Heart left ventricle (tissue), 16 donors: ENCODE measurements around the gene NR5A2. TPM values are rescaled to one million over a fixed set of nuclear protein-coding genes. Genes with fewer than 3 reads are reported as not detected.
"Not testable (repeated sequence)": the region's sequence is repeated elsewhere in the genome, so short reads cannot be mapped to it uniquely, and the experiment has no call there.

Experiments
- ATAC-seq, 4 donors: fragments of 200-7000 bp; cut with Tn5 transposase; one replicate each; pipeline ENCODE4 v1.9.1; 2020 to 2022; ENCODE audit warnings: moderate library complexity in 4 of 4, mild to moderate bottlenecking in 3 of 4, moderate number of reproducible peaks in 1 of 4
- DNase-seq, 5 donors: peaks; one replicate each; pipeline ENCODE4 v3.0.0-alpha.2; 2020
- H3K27ac ChIP-seq, 12 donors: fragments of 200-600 bp; sonication (generic) in 4 of 12; one replicate each; pipeline versions ENCODE4 v1.5.0 to v1.8.0; 2016 to 2022; ENCODE audit warnings: mild to moderate bottlenecking in 2 of 12
- H3K27me3 ChIP-seq, 9 donors: fragments of 200-600 bp; sonication (generic) in 2 of 9; one replicate each; pipeline versions ENCODE4 v1.5.1 to v1.8.0; 2016 to 2022; ENCODE audit warnings: mild to moderate bottlenecking in 3 of 9
- H3K36me3 ChIP-seq, 9 donors: fragments of 200-600 bp; sonication (generic) in 2 of 9; one replicate each; pipeline versions ENCODE4 v1.5.0 to v1.8.0; 2018 to 2022; ENCODE audit warnings: mild to moderate bottlenecking in 2 of 9
- H3K4me1 ChIP-seq, 12 donors: fragments of 200-600 bp; sonication (generic) in 4 of 12; one replicate each; pipeline versions ENCODE4 v1.5.0 to v1.8.0; 2016 to 2022; ENCODE audit warnings: mild to moderate bottlenecking in 3 of 12
- H3K4me3 ChIP-seq, 12 donors: fragments of 200-600 bp; sonication (generic) in 4 of 12; one replicate each; pipeline versions ENCODE4 v1.5.0 to v1.8.0; 2017 to 2022; ENCODE audit warnings: mild to moderate bottlenecking in 9 of 12, moderate library complexity in 4 of 12
- H3K9me3 ChIP-seq, 12 donors: fragments of 200-600 bp; sonication (generic) in 4 of 12; one replicate each; pipeline versions ENCODE4 v1.5.0 to v1.8.0; 2016 to 2022; ENCODE audit warnings: mild to moderate bottlenecking in 1 of 12
- POLR2A ChIP-seq, 2 donors: fragments of 450-650 bp; IDR thresholded peaks; one replicate each; pipeline ENCODE4 v1.6.1; 2017; ENCODE audit warnings: antibody characterized with exemption in 2 of 2, mild to moderate bottlenecking in 2 of 2, moderate library complexity in 2 of 2
- WGBS, 4 donors: extraction: QIAGEN DNeasy Blood & Tissue Kit in 2 of 4; methylation state at CpG; one replicate each; pipeline versions ENCODE4 v1.1.5 to v1.1.7; 2013 to 2018; 5-methylcytosine and 5-hydroxymethylcytosine counted together
- intact Hi-C, 10 donors: fragments of 100-400 bp; cut with DNase I; formaldehyde crosslinking; loops; one replicate each; pipeline versions ENCODE4 v1.11.1 to v1.14.2; 2022
- polyA plus RNA-seq, 2 donors: library from polyadenylated mRNA; stranded (reverse); fragments of 200-250 nt; gene quantifications; one replicate each; pipeline ENCODE4 v1.2.3, GENCODE V29; 2013
- total RNA-seq, 9 donors: library from RNA; depleted of rRNA in 2 of 9; stranded (reverse); fragments of >200 nt in 2 of 9; fragmentation: NEBNext Ultra II Directional in 3 of 9; extraction: Animal tissue kit (Norgen Biotek cat#: 25700) in 3 of 9; gene quantifications; one replicate each; pipeline versions ENCODE4 v1.1.0 to v1.2.4, GENCODE V29; 2016 to 2023
- TF ChIP-seq, protein P1 (sequence below), 12 donors: fragments of 200-600 bp; sonication (generic) in 4 of 12; IDR thresholded peaks; one replicate each; pipeline versions ENCODE4 v1.5.0 to v1.8.0; 2018 to 2022; ENCODE audit warnings: antibody characterized with exemption in 12 of 12, mild to moderate bottlenecking in 5 of 12
- donor health status: ischemic (EF 13 %, LVEDD 7.1; RV severe dilation, severe dysfunction).
- donor health status: healthy with polysubstance abuse.
- donor health status: DM: no; HTN: yes; CAD: no.
- donor health status: DM: no; HTN: no; CAD: no.
- donor health status: ischemic (EF 25% LVEDD 6.9; RV normal size, moderate dysfunction).
- donor health status: ischemic (EF 25% LVEDD 5.7; RV mildly dilated, moderate dysfunction).
- donor health status: healthy.
- donor health status: DM: yes; HTN: yes; CAD: no.
- donor health status: ischemic (EF 35%, LVEDD 5.7; RV mildly dilated, moderate dysfunction).
- donor health status: nonischemic (EF 11% LVEDD 7.7; RV severe dilation, severe dysfunction).
- donor health status: DM: yes; HTN: yes; CAD: no.
- donor health status: PGD.
- donor health status: ischemic (EF 29% LVEDD 5.4; RV normal size, mild dysfunction).
- donor health status: nonischemic (EF 23%, LVEDD 6.1; RV moderate dilation, normal function).

The NR5A2 gene
- total and polyA plus RNA-seq, 11 donors: 0.30 to 2.7 (median 1.0) TPM

DNA sequence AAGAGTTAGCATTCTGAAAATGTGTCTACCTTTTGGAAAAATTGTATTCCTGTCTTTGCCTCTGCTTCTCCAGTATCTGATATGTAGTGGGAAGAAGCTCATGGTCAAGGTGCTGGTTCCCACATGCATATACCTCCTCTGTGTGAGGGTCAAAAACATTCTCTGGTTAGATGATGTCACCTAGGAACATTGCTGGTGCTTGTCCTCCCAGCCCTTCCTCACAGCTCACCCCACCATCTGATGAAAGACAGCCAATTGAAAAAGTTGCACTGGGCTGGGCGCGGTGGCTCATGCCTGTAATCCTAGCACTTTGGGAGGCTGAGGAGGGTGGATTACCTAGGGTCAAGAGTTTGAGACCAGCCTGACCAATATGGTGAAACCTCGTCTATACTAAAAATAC lies 154.4 kb downstream of the NR5A2 start:
- Histone ChIP-seq H3K4me3 (no peak overlapping the region), H3K9me3 (no peaks in the 10 kb centered on the region), H3K4me1 (peaks cover 0 to 17% (median 10%) of the 10 kb centered on the region in 12 donors), H3K36me3 (no peaks in the 10 kb centered on the region), H3K27me3 (no peaks in the 10 kb centered on the region), H3K27ac (no peak overlapping the region)
- no peak for ATAC-seq
- 75 to 98% (median 95%) methylated on average over 3 of the region's 3 CpGs for WGBS, 4 donors
- DNase-seq: no peak
- intact Hi-C loops: loop anchor here in 2 of 10 donors (5.0 to 10.0 kb wide), 2 partner anchors 145 to 497 kb away; no protein-coding TSS in a partner anchor
- TF ChIP-seq POLR2A (IDR thresholded peaks at IDR 0.05): no peak
- TF ChIP-seq, protein P1, sequence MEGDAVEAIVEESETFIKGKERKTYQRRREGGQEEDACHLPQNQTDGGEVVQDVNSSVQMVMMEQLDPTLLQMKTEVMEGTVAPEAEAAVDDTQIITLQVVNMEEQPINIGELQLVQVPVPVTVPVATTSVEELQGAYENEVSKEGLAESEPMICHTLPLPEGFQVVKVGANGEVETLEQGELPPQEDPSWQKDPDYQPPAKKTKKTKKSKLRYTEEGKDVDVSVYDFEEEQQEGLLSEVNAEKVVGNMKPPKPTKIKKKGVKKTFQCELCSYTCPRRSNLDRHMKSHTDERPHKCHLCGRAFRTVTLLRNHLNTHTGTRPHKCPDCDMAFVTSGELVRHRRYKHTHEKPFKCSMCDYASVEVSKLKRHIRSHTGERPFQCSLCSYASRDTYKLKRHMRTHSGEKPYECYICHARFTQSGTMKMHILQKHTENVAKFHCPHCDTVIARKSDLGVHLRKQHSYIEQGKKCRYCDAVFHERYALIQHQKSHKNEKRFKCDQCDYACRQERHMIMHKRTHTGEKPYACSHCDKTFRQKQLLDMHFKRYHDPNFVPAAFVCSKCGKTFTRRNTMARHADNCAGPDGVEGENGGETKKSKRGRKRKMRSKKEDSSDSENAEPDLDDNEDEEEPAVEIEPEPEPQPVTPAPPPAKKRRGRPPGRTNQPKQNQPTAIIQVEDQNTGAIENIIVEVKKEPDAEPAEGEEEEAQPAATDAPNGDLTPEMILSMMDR (IDR thresholded peaks at IDR 0.05): no peak

DNA sequence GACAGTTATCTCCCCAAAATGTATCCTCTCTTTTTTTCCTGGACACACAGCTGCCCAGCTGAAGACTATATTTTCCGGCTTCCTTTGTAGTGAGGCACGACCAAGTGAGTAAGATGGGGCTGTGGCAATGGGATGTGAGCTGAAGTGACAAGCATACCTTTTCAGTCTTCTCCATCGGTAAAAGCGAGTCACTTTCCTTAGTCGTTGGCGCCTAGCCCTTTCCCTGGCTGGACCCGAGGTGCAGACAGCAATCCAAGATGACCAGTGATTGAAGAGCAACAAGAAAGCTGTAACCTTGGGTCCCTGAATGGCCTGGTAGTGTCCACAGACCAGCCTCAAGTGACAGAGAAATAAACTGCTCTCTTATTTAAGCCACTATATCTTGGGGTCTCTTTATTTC lies 155.2 kb downstream of the NR5A2 start:
- DNase-seq (no peak), ATAC-seq (no peak)
- 82 to 88% (median 85%) methylated on average over 7 of the region's 7 CpGs for WGBS, 4 donors
- no peaks in the 10 kb centered on the region for H3K27me3 ChIP-seq
- H3K4me3 ChIP-seq: no peak overlapping the region
- TF ChIP-seq, protein P1 (IDR thresholded peaks at IDR 0.05): no peak
- no peak for TF ChIP-seq POLR2A (IDR thresholded peaks at IDR 0.05)
- no peak overlapping the region for H3K27ac ChIP-seq
- intact Hi-C loops: loop anchor here in 2 of 10 donors (5.0 to 10.0 kb wide), 2 partner anchors 145 to 498 kb away; no protein-coding TSS in a partner anchor
- no peaks in the 10 kb centered on the region for H3K9me3 ChIP-seq
- H3K4me1 ChIP-seq: peaks cover 0 to 17% (median 10%) of the 10 kb centered on the region in 12 donors
- H3K36me3 ChIP-seq: no peaks in the 10 kb centered on the region

DNA sequence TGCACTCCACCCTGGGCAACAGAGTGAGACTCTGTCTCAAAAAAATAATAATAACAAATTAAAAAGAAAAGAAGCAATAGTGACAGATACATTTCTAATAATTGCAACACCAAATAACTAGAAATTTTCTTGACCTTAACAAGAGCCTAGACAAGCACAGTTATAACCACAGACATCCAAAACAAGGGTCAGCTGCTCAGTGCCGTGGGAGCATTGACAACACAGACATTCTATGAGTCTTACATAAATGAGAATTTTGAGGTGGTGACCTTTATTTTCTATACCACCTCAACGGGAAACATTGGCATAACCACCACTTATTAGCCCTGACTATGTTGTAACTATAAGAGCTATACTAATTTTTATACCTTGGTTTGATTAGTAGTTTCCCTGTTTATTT lies 156.1 kb downstream of the NR5A2 start:
- H3K36me3 ChIP-seq: no peaks in the 10 kb centered on the region
- H3K9me3 ChIP-seq: no peaks in the 10 kb centered on the region
- intact Hi-C loops: loop anchor here in 2 of 10 donors (5.0 to 10.0 kb wide), 2 partner anchors 146 to 499 kb away; no protein-coding TSS in a partner anchor
- TF ChIP-seq, protein P1 (IDR thresholded peaks at IDR 0.05): no peak
- no peak for TF ChIP-seq POLR2A (IDR thresholded peaks at IDR 0.05)
- H3K27me3 ChIP-seq: no peaks in the 10 kb centered on the region
- DNase-seq: no peak
- no peak overlapping the region for H3K4me3 ChIP-seq
- peak overlapping the region in 10 of 12 donors; percentile 4 to 65 (median 33) for H3K27ac ChIP-seq
- no peak for ATAC-seq
- WGBS, 4 donors: 50 to 60% (median 53%) methylated on average over 2 of the region's 2 CpGs
- H3K4me1 ChIP-seq: peaks cover 0 to 17% (median 10%) of the 10 kb centered on the region in 12 donors

DNA sequence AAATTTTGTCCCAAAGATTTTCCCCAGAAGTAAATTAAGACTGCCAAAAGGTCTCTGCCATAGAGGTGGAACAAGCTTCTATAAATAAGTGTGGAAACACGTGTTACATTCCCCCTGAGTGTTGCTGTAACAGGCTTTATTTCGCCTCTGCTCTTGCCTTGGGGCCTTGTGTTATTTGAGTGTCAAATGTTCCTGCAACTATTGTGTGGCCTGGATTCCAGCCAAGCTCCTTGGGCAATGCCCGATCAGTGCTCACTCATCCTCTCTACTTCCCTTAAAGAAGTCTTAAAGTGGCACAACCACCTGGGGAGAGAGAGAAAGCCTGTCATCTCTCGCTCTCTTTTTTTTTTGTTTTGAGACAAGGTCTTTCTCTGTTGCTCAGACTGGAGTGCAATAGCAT lies 156.7 kb downstream of the NR5A2 start:
- no peaks in the 10 kb centered on the region for H3K9me3 ChIP-seq
- 25 to 30% (median 26%) methylated on average over 4 of the region's 4 CpGs for WGBS, 4 donors
- no peak overlapping the region for H3K4me3 ChIP-seq
- H3K36me3 ChIP-seq: no peaks in the 10 kb centered on the region
- peak; percentile 75 to 91 (median 84) for DNase-seq
- peak; percentile 93 to 98 (median 96) for ATAC-seq
- TF ChIP-seq POLR2A (IDR thresholded peaks at IDR 0.05): no peak
- TF ChIP-seq, protein P1 (IDR thresholded peaks at IDR 0.05): no peak
- peak overlapping the region in 10 of 12 donors; percentile 4 to 65 (median 33) for H3K27ac ChIP-seq
- H3K4me1 ChIP-seq: peaks cover 0 to 17% (median 10%) of the 10 kb centered on the region in 12 donors
- no peaks in the 10 kb centered on the region for H3K27me3 ChIP-seq
- intact Hi-C loops: loop anchor here in 2 of 10 donors (5.0 to 10.0 kb wide), 2 partner anchors 147 to 499 kb away; no protein-coding TSS in a partner anchor

DNA sequence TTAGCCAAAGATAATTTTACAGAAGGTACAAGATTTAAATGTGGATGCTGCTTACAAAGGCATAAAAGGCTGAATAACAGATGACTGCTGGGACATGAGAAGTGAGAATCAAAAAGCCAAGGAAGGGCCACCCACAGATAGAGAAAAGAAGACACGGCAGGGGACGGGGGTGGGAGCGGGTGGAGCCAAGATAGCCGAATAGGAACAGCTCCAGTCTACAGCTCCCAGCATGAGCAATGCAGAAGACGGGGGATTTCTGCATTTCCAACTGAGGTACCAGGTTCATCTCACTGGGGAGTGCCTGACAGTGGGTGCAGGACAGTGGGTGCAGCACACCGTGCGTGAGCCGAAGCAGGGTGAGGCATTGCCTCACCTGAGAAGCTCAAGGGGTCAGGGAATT lies 157.7 kb downstream of the NR5A2 start:
- DNase-seq, H3K9me3 ChIP-seq, H3K4me3 ChIP-seq, H3K36me3 ChIP-seq, ATAC-seq, H3K27ac ChIP-seq, H3K27me3 ChIP-seq: not testable (repeated sequence)
- intact Hi-C loops: loop anchor here in 1 of 10 donors (10.0 kb wide), 1 partner anchor 500 kb away; no protein-coding TSS in a partner anchor
- H3K4me1 ChIP-seq: peaks cover 0 to 17% (median 10%) of the 10 kb centered on the region in 12 donors
- 76 to 92% (median 89%) methylated on average over 8 of the region's 8 CpGs for WGBS, 4 donors

DNA sequence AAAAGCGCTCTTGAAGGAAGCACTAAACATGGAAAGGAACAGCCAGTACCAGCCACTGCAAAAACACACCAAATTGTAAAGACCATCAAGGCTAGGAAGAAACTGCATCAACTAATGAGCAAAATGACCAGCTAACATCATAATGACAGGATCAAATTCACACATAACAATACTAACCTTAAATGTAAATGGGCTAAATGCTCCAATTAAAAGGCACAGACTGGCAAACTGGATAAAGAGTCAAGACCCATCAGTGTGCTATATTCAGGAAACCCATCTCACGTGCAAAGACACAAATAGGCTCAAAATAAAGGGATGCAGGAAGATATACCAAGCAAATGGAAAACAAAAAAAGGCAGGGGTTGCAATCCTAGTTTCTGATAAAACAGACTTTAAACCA lies 159.8 kb downstream of the NR5A2 start:
- not testable (repeated sequence) for ATAC-seq, H3K9me3 ChIP-seq, DNase-seq, H3K27me3 ChIP-seq, H3K4me3 ChIP-seq, H3K27ac ChIP-seq, H3K36me3 ChIP-seq
- 72 to 92% (median 91%) methylated on average over 2 of the region's 2 CpGs for WGBS, 4 donors
- intact Hi-C loops: loop anchor here in 1 of 10 donors (10.0 kb wide), 1 partner anchor 503 kb away; no protein-coding TSS in a partner anchor
- peaks cover 0 to 16% (median 10%) of the 10 kb centered on the region in 12 donors for H3K4me1 ChIP-seq
